Trophoblast cell (in vitro differentiated cells and primary cell): Measurements from ENCODE around the gene CD101.

Experiments
- DNase-seq, 2 donors: peaks; one replicate each; pipeline ENCODE4 v3.0.0-alpha.2; 2016
- H2AFZ ChIP-seq: 2 replicates; pipeline ENCODE4 v1.6.1; 2013; ENCODE audit warnings: low read length, moderate library complexity, mild to moderate bottlenecking; ENCODE audit not compliant: insufficient read depth, poor library complexity
- H2AK5ac ChIP-seq: 2 replicates; pipeline ENCODE4 v1.6.1; 2013; ENCODE audit warnings: mild to moderate bottlenecking, low read length
- H2BK120ac ChIP-seq: 2 replicates; pipeline ENCODE4 v1.6.1; 2013; ENCODE audit warnings: low read length, mild to moderate bottlenecking, moderate library complexity; ENCODE audit not compliant: insufficient read depth, poor library complexity
- H2BK12ac ChIP-seq: 2 replicates; pipeline ENCODE4 v1.6.1; 2013; ENCODE audit warnings: mild to moderate bottlenecking, low read length, moderate library complexity
- H2BK5ac ChIP-seq: 2 replicates; pipeline ENCODE4 v1.6.1; 2013; ENCODE audit warnings: low read length, low read depth, moderate library complexity, mild to moderate bottlenecking; ENCODE audit not compliant: poor library complexity
- H3K14ac ChIP-seq: 2 replicates; pipeline ENCODE4 v1.6.1; 2013; ENCODE audit warnings: mild to moderate bottlenecking, low read length
- H3K18ac ChIP-seq: 2 replicates; pipeline ENCODE4 v1.6.1; 2013; ENCODE audit warnings: mild to moderate bottlenecking, low read length
- H3K23ac ChIP-seq: 2 replicates; pipeline ENCODE4 v1.6.1; 2013; ENCODE audit warnings: low read length
- H3K27ac ChIP-seq: 2 replicates; pipeline ENCODE4 v1.5.1; 2013; ENCODE audit warnings: low read depth, mild to moderate bottlenecking, inconsistent platforms, low read length, moderate library complexity
- H3K27me3 ChIP-seq: 2 replicates; pipeline ENCODE4 v1.6.1; 2013; ENCODE audit warnings: inconsistent platforms, mild to moderate bottlenecking, low read length, moderate library complexity; ENCODE audit not compliant: insufficient read depth
- H3K36me3 ChIP-seq, 2 experiments: 1 replicate in 1 of 2; 2 replicates in 1 of 2; pipeline ENCODE4 v1.6.1; 2013; ENCODE audit warnings: low read length in 2 of 2, mild to moderate bottlenecking in 2 of 2, moderate library complexity in 1 of 2; ENCODE audit not compliant: insufficient read depth in 2 of 2, control insufficient read depth in 1 of 2
- H3K4ac ChIP-seq: 2 replicates; pipeline ENCODE4 v1.6.1; 2013; ENCODE audit warnings: low read depth, mild to moderate bottlenecking, low read length, moderate library complexity
- H3K4me1 ChIP-seq, 2 experiments: 1 replicate in 1 of 2; 2 replicates in 1 of 2; pipeline ENCODE4 v1.6.1; 2013; ENCODE audit warnings: low read length in 2 of 2, mild to moderate bottlenecking in 2 of 2, moderate library complexity in 1 of 2; ENCODE audit not compliant: insufficient read depth in 2 of 2, control insufficient read depth in 1 of 2
- H3K4me2 ChIP-seq: 2 replicates; pipeline ENCODE4 v1.6.1; 2013; ENCODE audit warnings: inconsistent platforms, mild to moderate bottlenecking, low read length, moderate library complexity
- H3K4me3 ChIP-seq: 2 replicates; pipeline ENCODE4 v1.5.1; 2013; ENCODE audit warnings: mild to moderate bottlenecking, low read depth, low read length, inconsistent platforms
- H3K79me1 ChIP-seq: one replicate; pipeline ENCODE4 v1.6.1; 2013; ENCODE audit warnings: low read length
- H3K79me2 ChIP-seq: 2 replicates; pipeline ENCODE4 v1.6.1; 2013; ENCODE audit warnings: low read length, mild to moderate bottlenecking; ENCODE audit not compliant: control insufficient read depth, insufficient read depth, poor library complexity
- H3K9ac ChIP-seq: 2 replicates; pipeline ENCODE4 v1.6.1; 2013; ENCODE audit warnings: mild to moderate bottlenecking, low read length
- H3K9me3 ChIP-seq: 2 replicates; pipeline ENCODE4 v1.6.1; 2013; ENCODE audit warnings: low read depth, mild to moderate bottlenecking, control low read depth, inconsistent platforms, low read length; ENCODE audit not compliant: insufficient read depth
- H4K12ac ChIP-seq: 2 replicates; pipeline ENCODE4 v1.6.1; 2013; ENCODE audit warnings: low read depth, mild to moderate bottlenecking, low read length, moderate library complexity
- H4K8ac ChIP-seq: 2 replicates; pipeline ENCODE4 v1.6.1; 2013; ENCODE audit warnings: low read depth, mild to moderate bottlenecking, low read length, moderate library complexity
- H4K91ac ChIP-seq: one replicate; pipeline ENCODE4 v1.6.1; 2013; ENCODE audit warnings: low read depth, mild to moderate bottlenecking, low read length, moderate library complexity
- WGBS: extraction: QIAGEN DNeasy Blood & Tissue Kit; methylation state at CpG from one replicate; pipeline ENCODE4 v1.1.7; 2013; ENCODE audit warnings: missing lambda C conversion rate; ENCODE audit not compliant: insufficient read length, insufficient coverage; ENCODE audit errors: extremely low coverage; 5-methylcytosine and 5-hydroxymethylcytosine counted together

Gene CD101

DNA sequence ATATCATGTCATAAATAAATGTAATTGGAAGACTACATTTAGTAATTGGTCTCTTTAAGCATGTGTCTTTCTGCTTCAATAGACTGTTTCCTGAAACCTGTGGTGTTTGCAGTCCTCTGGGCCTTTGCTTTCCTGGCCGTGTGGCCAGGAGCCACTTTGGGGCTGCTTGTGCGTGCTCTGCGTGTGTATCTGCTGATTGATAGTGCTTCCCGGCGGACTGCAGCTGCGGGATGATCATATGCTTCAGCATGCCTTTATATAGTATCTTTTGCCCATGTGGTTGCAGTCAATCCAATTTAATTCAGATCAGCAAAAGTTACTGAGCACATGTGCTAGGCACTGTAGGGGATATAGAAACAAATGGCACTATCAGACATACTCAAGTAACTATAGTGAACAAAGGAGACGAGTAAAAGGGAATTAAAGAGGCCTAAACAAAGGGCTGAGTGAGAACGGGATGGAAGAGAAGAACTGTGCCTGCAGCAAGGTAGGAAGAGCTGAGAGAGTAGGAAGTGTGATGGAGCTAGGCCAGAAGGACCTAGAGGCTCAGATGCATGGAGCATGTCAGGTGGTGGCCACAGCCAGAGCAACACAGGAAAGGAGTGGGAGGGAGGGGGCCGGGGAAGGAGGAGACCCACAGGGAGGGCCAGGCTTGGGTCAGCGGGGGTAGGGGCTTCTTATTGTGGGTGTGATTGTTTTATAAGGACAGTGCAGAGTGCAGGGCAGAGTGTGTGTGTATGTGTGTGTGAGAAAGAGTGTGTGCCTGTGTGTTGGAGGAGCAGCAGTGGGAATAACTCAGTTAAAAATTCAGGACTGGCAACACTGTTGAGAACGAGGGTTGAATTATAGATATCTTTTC, 31.4 kb downstream of the CD101 start:
- H3K4me3 ChIP-seq, result no peak overlapping the region
- H3K4me2 ChIP-seq, result no peak overlapping the region
- H3K36me3 ChIP-seq, result no peaks in the 10 kb centered on the region
- no peak overlapping the region for H2AFZ ChIP-seq
- no peak overlapping the region for H2AK5ac ChIP-seq
- H4K8ac ChIP-seq, result no peak overlapping the region
- DNase-seq, result no peak
- no peak overlapping the region for H3K14ac ChIP-seq
- no peak overlapping the region for H2BK5ac ChIP-seq
- WGBS, result no CpG with 5 or more reads among the region's 11 CpGs
- H3K27ac ChIP-seq, result no peak overlapping the region
- no peaks in the 10 kb centered on the region for H3K79me2 ChIP-seq
- no peak overlapping the region for H4K12ac ChIP-seq
- H2BK120ac ChIP-seq, result no peak overlapping the region
- no peak overlapping the region for H4K91ac ChIP-seq
- H3K18ac ChIP-seq, result no peak overlapping the region
- no peak overlapping the region for H2BK12ac ChIP-seq
- H3K79me1 ChIP-seq, result peaks cover 2% of the 10 kb centered on the region
- H3K9me3 ChIP-seq, result peaks cover 1% of the 10 kb centered on the region
- peaks cover 8 to 11% of the 10 kb centered on the region in 2 experiments for H3K4me1 ChIP-seq
- H3K23ac ChIP-seq, result no peak overlapping the region
- no peak overlapping the region for H3K4ac ChIP-seq
- no peak overlapping the region for H3K9ac ChIP-seq
- no peaks in the 10 kb centered on the region for H3K27me3 ChIP-seq

DNA sequence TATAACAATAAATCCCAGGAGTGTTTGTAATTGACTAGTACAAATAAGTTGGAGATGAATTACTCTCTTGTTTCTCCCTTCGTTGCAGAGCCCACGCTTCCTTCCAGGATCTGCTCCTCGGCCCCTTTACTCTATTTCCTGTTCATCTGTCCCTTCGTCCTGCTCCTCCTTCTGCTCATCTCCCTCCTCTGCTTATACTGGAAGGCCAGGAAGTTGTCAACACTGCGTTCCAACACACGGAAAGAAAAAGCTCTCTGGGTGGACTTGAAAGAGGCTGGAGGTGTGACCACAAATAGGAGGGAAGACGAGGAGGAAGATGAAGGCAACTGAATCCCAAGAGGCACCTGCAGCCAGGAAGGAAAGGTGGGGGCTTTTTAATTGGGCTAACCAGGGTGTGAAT, 32.2 kb downstream of the CD101 start:
- no peak overlapping the region for H3K23ac ChIP-seq
- no peaks in the 10 kb centered on the region for H3K79me2 ChIP-seq
- H2BK5ac ChIP-seq, result no peak overlapping the region
- H4K8ac ChIP-seq, result no peak overlapping the region
- no peaks in the 10 kb centered on the region for H3K27me3 ChIP-seq
- H2AK5ac ChIP-seq, result no peak overlapping the region
- no peak overlapping the region for H2AFZ ChIP-seq
- peaks cover 2% of the 10 kb centered on the region for H3K79me1 ChIP-seq
- no peak overlapping the region for H3K4ac ChIP-seq
- no CpG with 5 or more reads among the region's 7 CpGs for WGBS
- H2BK120ac ChIP-seq, result no peak overlapping the region
- H3K18ac ChIP-seq, result no peak overlapping the region
- peaks cover 8 to 11% of the 10 kb centered on the region in 2 experiments for H3K4me1 ChIP-seq
- H4K12ac ChIP-seq, result no peak overlapping the region
- no peak overlapping the region for H2BK12ac ChIP-seq
- H3K4me3 ChIP-seq, result no peak overlapping the region
- DNase-seq, result no peak
- H3K9me3 ChIP-seq, result peaks cover 1% of the 10 kb centered on the region
- no peaks in the 10 kb centered on the region for H3K36me3 ChIP-seq
- no peak overlapping the region for H3K27ac ChIP-seq
- no peak overlapping the region for H4K91ac ChIP-seq
- H3K14ac ChIP-seq, result no peak overlapping the region
- H3K9ac ChIP-seq, result no peak overlapping the region
- H3K4me2 ChIP-seq, result no peak overlapping the region

DNA sequence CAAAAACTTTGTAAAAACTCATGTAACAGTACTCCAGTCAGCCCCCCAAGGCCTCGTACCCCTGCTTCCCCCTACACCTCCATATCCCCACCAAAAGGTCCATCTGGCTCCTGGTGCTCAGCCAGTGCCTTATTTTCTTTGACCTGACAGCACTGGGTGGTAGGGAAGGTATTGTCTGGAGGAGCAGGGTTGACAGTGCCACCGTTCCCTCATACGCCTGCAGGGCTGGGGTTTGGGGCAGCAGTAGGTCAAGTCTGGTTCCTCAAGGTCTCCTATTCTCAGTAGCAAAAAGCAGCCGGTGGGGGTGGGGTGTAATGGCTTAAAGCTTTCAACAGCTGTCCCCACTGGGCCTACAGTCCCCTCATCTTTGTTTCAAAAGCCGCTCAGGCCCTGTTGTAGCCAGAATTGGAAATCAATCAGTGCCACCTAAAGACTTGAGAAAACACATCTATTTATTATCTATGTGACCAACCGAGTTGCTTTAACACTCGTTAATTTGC, 33.3 kb downstream of the CD101 start:
- Histone ChIP-seq H3K4me2 (no peak overlapping the region), H3K9ac (no peak overlapping the region), H2BK120ac (no peak overlapping the region), H3K79me2 (no peaks in the 10 kb centered on the region), H3K18ac (no peak overlapping the region), H3K27ac (no peak overlapping the region), H4K91ac (no peak overlapping the region), H2BK12ac (no peak overlapping the region), H3K27me3 (no peaks in the 10 kb centered on the region), H3K14ac (no peak overlapping the region), H3K4me3 (no peak overlapping the region), H4K12ac (no peak overlapping the region), H2BK5ac (no peak overlapping the region), H2AFZ (no peak overlapping the region), H4K8ac (no peak overlapping the region), H3K79me1 (peaks cover 2% of the 10 kb centered on the region), H3K9me3 (peaks cover 1% of the 10 kb centered on the region), H2AK5ac (no peak overlapping the region), H3K36me3 (no peaks in the 10 kb centered on the region), H3K4ac (no peak overlapping the region), H3K4me1 (peaks cover 8 to 11% of the 10 kb centered on the region in 2 experiments), H3K23ac (no peak overlapping the region)
- WGBS, result no CpG with 5 or more reads among the region's 7 CpGs
- DNase-seq, result no peak

DNA sequence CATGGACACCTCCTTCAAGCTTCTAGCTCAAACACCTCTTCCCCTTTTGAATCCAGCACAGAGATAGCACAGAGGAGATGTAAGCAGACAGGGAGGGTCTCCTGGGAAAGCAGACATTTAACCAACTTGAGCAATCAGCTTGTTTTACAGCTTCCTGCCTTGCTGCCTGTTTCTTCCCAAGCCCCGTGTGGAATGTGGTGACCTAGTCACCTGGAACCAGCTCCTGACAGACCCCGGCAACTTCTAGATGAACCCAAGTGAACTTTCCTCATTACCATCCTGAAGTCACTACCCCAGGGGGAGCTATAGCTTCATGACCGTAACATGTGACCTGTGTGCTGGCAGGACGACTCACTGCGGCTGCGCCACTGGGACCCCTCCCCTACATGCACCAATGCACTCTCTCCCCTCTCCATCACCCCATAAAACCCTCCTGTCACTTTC, 34.5 kb downstream of the CD101 start:
- WGBS, result no CpG with 5 or more reads among the region's 6 CpGs
- no peak overlapping the region for H3K14ac ChIP-seq
- no peak for DNase-seq

More for the DNA sequence above, 34.5 kb downstream of the CD101 start:
- no peak overlapping the region for H3K9ac ChIP-seq
- H3K4me1 ChIP-seq, result peaks cover 8 to 11% of the 10 kb centered on the region in 2 experiments
- H4K91ac ChIP-seq, result no peak overlapping the region
- H3K27ac ChIP-seq, result peak overlapping the region; percentile 43
- no peak overlapping the region for H3K4ac ChIP-seq
- H4K8ac ChIP-seq, result no peak overlapping the region
- H3K18ac ChIP-seq, result no peak overlapping the region
- no peaks in the 10 kb centered on the region for H3K79me2 ChIP-seq
- H3K27me3 ChIP-seq, result no peaks in the 10 kb centered on the region
- no peak overlapping the region for H4K12ac ChIP-seq
- H3K36me3 ChIP-seq, result no peaks in the 10 kb centered on the region
- no peak overlapping the region for H3K23ac ChIP-seq
- H2BK12ac ChIP-seq, result peak overlapping the region; percentile 3
- H3K4me2 ChIP-seq, result no peak overlapping the region
- H3K4me3 ChIP-seq, result no peak overlapping the region
- H2BK5ac ChIP-seq, result no peak overlapping the region
- H2AK5ac ChIP-seq, result no peak overlapping the region
- H3K79me1 ChIP-seq, result peaks cover 2% of the 10 kb centered on the region
- no peak overlapping the region for H2BK120ac ChIP-seq
- peaks cover 1% of the 10 kb centered on the region for H3K9me3 ChIP-seq
- no peak overlapping the region for H2AFZ ChIP-seq
